Testis (tissue), 2 donors: ENCODE data around the gene DENND2A.

ENCODE experiments used
- CTCF ChIP-seq, 3 experiments: fragments of 450-650 bp in 2 of 3; fragments of 200-600 bp in 1 of 3; sonication (generic) in 1 of 3; IDR thresholded peaks; one replicate each; pipeline ENCODE4 v1.5.1; 2016 to 2019; ENCODE audit warnings: antibody characterized with exemption in 3 of 3, mild to moderate bottlenecking in 2 of 3, moderate library complexity in 1 of 3
- POLR2A ChIP-seq: fragments of 450-650 bp; IDR thresholded peaks from one replicate; pipeline ENCODE4 v1.6.1; 2017; ENCODE audit warnings: antibody characterized with exemption, mild to moderate bottlenecking, moderate library complexity

GRCh38 chr7:140604760-140605159, 35.9 kb downstream of the DENND2A start:
- no peak for TF ChIP-seq CTCF (IDR thresholded peaks at IDR 0.05)
- TF ChIP-seq POLR2A = no peak
